HEK293 (cell line): ENCODE data around the gene KANSL3.

Experiments
- CTCF ChIP-seq: fragments of 450-650 bp; formaldehyde crosslinking; IDR thresholded peaks from 2 replicates; pipeline ENCODE4 v1.5.1; 2016; ENCODE audit warnings: missing biosample characterization, missing genetic modification characterization
- REST ChIP-seq: fragments of 450-650 bp; formaldehyde crosslinking; IDR thresholded peaks from 2 replicates; pipeline ENCODE4 v1.5.1; 2016; ENCODE audit warnings: missing biosample characterization, missing genetic modification characterization
- ZBTB21 ChIP-seq: fragments of 450-650 bp; formaldehyde crosslinking; IDR thresholded peaks from 2 replicates; pipeline ENCODE4 v1.5.1; 2017; ENCODE audit warnings: missing biosample characterization, missing genetic modification characterization
- ZNF138 ChIP-seq: fragments of 450-650 bp; formaldehyde crosslinking; IDR thresholded peaks from 2 replicates; pipeline ENCODE4 v1.5.1; 2016; ENCODE audit warnings: missing biosample characterization, missing genetic modification characterization, borderline replicate concordance
- ZNF175 ChIP-seq: fragments of 450-650 bp; formaldehyde crosslinking; IDR thresholded peaks from 2 replicates; pipeline ENCODE4 v1.5.1; 2016; ENCODE audit warnings: missing biosample characterization, missing genetic modification characterization
- ZNF19 ChIP-seq: fragments of 450-650 bp; formaldehyde crosslinking; IDR thresholded peaks from 2 replicates; pipeline ENCODE4; 2016; ENCODE audit warnings: missing biosample characterization, missing genetic modification characterization, low read depth
- ZNF280D ChIP-seq: fragments of 450-650 bp; formaldehyde crosslinking; IDR thresholded peaks from 2 replicates; pipeline ENCODE4 v1.5.1; 2016; ENCODE audit warnings: missing biosample characterization, missing genetic modification characterization
- ZNF366 ChIP-seq: fragments of 450-650 bp; formaldehyde crosslinking; conservative IDR thresholded peaks from 2 replicates; pipeline ENCODE4 v1.5.1; 2016; ENCODE audit warnings: missing biosample characterization, missing genetic modification characterization
- ZNF37A ChIP-seq: fragments of 450-650 bp; IDR thresholded peaks from 2 replicates; pipeline ENCODE4 v1.5.1; 2018; ENCODE audit warnings: missing biosample characterization, missing genetic modification characterization
- ZNF398 ChIP-seq: fragments of 450-650 bp; formaldehyde crosslinking; IDR thresholded peaks from 2 replicates; pipeline ENCODE4 v1.5.1; 2017; ENCODE audit warnings: missing biosample characterization, missing genetic modification characterization
- ZNF423 ChIP-seq: fragments of 450-650 bp; formaldehyde crosslinking; IDR thresholded peaks from 2 replicates; pipeline ENCODE4 v1.5.1; 2016; ENCODE audit warnings: missing biosample characterization, missing genetic modification characterization
- ZNF530 ChIP-seq: fragments of 450-650 bp; formaldehyde crosslinking; IDR thresholded peaks from 2 replicates; pipeline ENCODE4 v1.5.1; 2016; ENCODE audit warnings: low read depth, missing biosample characterization, missing genetic modification characterization
- ZNF707 ChIP-seq: fragments of 450-650 bp; formaldehyde crosslinking; IDR thresholded peaks from 2 replicates; pipeline ENCODE4 v1.5.1; 2016; ENCODE audit warnings: missing biosample characterization, missing genetic modification characterization
- ZNF777 ChIP-seq: fragments of 450-650 bp; formaldehyde crosslinking; IDR thresholded peaks from 2 replicates; pipeline ENCODE4 v1.5.1; 2017; ENCODE audit warnings: missing biosample characterization, missing genetic modification characterization, borderline replicate concordance

- no peak for TF ChIP-seq ZNF530 (tag by site-specific recombination)
- TF ChIP-seq ZNF37A (tag by site-specific recombination), result no peak
- TF ChIP-seq ZNF19 (tag by site-specific recombination), result no peak
- no peak for TF ChIP-seq ZNF777 (tag by site-specific recombination)
- TF ChIP-seq ZNF175, result no peak
- TF ChIP-seq CTCF (tag by site-specific recombination), result no peak
- TF ChIP-seq ZNF707 (tag by site-specific recombination), result no peak
- no peak for TF ChIP-seq ZNF398 (tag by site-specific recombination)
- no peak for TF ChIP-seq ZNF423 (tag by site-specific recombination)
- TF ChIP-seq REST, result no peak
- no peak for TF ChIP-seq ZNF138
- TF ChIP-seq ZBTB21 (tag by site-specific recombination), result no peak
- no peak for TF ChIP-seq ZNF366
- no peak for TF ChIP-seq ZNF280D
These were observed 43.4 kb upstream of the KANSL3 start for GRCh38 chr2:96681540-96681939.
